Activated CD4-positive, alpha-beta T cell treated with anti-CD3 and anti-CD28 coated beads, Interleukin-2, amount 50 U/mL, for 16 hours (primary cell): ENCODE results near the gene NUBPL.

ENCODE experiments used
- DNase-seq: peaks from one replicate; pipeline ENCODE4 v3.0.0-alpha.2; 2020

The NUBPL gene, protein sequence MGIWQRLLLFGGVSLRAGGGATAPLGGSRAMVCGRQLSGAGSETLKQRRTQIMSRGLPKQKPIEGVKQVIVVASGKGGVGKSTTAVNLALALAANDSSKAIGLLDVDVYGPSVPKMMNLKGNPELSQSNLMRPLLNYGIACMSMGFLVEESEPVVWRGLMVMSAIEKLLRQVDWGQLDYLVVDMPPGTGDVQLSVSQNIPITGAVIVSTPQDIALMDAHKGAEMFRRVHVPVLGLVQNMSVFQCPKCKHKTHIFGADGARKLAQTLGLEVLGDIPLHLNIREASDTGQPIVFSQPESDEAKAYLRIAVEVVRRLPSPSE

DNA sequence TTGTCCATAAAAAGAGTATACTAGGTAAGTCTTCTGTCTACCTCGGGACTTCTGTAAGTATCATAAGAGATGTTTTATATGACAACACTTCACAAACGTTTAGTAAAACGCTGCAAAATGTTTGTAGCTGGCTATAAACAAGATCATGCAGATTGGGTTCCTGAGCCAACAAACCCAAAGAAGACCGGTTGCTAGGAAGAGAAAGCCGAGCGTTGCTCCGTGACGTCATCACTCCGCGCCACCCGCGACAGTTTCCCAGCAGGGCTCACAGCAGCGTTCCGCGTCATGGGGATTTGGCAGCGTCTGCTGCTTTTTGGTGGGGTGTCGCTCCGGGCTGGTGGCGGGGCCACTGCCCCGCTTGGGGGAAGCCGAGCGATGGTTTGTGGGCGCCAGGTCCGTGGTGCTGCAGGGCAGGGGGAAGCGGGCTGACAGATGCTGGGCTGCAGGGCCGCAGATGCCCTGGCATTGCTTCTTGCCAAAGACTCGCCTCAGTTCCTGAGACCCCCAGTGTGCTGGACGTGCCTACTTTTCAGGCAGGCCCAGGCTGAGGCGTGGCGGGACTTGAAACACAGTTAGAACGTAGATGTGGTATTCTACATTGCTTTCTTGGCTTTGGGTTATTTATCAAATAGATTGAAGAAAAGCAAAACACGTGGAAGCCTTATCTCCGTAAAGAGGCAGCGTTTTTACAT, at the start of gene NUBPL:
Gene NUBPL (plus strand): TSS at position 250 of the 692 bp plus-strand sequence. CDS start 36 bp downstream, at position 286.
- DNase-seq: peak; percentile 96

DNA sequence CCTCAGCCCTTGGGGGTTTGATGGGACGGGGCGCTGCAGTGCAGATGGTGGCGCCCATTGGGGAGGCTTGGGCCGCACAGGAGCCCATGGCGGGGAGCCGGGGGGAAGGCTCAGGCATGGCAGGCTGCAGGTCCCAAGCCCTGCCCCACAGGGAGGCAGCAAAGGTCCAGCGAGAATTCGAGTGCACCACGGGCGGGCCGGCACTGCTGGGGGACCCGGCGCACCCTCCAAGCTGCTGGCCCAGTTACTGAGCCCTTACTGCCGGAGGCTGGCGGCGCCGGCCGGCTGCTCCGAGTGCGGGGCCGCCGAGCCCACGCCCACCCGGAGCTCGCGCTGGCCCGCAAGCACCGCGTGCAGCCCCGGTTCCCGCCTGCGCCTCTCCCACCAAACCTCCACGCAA, 34.1 kb upstream of the NUBPL start:
- DNase-seq: no peak

DNA sequence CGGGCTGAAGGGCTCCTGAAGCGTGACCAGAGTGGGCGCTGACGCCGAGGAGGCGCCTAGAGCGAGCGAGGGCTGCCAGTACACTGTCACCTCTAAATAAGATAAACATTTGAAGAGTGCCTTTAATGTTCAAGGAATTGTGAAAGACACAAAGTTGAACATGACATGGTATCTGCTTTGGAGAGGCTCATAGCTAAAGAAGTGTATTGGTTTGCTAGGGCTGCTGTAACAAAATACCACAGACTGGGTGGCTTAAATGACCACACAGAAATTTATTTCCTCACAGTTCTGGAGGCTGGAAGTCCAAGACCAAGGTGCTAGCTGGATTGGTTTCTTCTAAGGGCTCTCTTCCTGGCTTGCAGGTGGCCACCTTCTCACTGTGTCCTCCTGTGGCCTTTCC, 33.7 kb upstream of the NUBPL start:
- DNase-seq: no peak

DNA sequence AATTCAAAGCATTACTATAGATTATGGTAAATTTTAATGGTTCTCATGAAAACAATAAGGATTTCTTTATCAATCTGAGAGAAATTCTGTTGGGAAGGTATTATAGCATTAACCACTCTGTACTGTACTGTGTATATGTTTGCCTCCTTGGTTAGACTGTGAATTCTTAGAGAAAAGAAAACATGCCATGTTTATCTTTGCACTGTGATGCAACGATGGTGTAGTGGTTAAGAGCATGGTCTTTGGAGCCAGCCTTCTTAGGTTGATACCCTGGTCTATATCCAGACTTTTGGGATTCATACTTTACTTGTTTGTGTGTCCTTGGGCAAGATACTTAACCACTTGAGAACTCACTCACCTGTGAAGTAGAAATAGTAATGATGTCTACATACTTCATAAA, 32.2 kb upstream of the NUBPL start:
- DNase-seq: no peak

DNA sequence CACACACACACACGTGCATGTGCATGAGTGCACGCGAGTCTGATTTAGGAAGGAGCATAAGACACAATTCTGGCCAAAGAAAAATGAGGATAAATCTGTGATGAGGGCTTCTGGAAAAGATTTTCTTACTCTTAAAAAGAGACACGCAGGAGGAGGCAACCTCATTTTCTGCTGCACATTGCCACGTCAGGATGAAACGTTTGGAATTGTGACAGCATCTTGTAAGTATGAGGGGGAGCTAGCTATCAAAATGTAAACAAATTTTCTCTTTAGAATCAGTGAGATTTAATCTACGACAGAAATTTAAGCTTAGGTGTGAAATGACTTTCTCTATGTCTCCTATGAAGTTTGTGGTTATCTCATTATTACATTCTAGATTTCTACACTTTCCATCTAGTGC, 31.1 kb upstream of the NUBPL start:
- DNase-seq: no peak

DNA sequence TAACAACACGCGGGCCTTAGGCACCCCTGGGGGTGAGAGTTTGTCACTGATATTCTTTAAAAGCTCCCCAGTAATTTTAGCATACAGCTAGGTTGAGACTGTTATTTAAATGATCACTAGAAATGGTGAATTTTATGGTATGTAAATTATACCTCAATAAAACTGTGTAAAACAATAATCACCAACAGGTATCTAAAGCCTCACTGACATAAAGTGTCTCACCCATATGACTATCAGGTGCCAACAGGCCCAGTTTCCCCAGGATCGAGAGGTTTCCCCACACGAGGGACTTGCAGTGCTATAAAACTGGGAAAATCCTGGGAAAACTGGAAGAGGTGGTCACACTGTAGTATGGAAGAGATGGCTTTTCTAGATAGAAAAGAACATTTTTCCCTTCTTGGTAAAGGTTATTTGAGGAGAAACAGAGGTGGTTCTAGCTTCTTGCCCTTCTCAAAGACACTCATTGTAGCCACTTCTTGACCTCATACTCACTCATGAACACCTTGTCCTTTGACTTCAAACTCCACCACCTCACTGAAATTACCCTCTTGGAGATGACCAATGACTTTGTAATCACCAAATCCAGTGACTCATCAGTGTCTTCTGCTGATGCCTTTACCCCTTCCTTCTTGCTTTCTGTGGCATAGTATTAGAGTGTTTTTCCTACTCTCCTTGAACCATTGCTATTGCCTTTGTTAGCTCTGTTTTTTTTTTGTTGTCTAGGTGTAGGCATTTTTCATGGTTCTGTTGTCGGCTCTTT, 24.8 kb upstream of the NUBPL start:
- DNase-seq: no peak

DNA sequence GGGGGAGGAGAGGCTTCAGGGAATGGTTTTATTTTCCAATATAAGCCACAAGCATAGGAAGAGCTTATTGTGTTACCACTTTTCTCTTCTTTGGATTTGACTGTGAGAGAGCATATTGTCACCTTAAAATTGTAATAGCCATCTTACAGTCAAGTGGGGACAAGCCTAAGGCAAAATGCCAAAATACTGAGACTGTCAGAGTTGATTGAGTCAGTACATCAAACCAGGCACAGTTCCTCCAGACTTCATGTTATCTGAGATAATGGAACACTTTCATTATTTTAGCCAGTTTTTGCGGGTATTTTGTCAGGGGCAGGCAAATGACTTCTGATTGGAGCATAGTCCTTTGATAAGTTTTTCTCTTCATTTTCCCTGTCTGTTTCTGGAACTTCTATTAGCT, 19.5 kb upstream of the NUBPL start:
- DNase-seq: no peak

DNA sequence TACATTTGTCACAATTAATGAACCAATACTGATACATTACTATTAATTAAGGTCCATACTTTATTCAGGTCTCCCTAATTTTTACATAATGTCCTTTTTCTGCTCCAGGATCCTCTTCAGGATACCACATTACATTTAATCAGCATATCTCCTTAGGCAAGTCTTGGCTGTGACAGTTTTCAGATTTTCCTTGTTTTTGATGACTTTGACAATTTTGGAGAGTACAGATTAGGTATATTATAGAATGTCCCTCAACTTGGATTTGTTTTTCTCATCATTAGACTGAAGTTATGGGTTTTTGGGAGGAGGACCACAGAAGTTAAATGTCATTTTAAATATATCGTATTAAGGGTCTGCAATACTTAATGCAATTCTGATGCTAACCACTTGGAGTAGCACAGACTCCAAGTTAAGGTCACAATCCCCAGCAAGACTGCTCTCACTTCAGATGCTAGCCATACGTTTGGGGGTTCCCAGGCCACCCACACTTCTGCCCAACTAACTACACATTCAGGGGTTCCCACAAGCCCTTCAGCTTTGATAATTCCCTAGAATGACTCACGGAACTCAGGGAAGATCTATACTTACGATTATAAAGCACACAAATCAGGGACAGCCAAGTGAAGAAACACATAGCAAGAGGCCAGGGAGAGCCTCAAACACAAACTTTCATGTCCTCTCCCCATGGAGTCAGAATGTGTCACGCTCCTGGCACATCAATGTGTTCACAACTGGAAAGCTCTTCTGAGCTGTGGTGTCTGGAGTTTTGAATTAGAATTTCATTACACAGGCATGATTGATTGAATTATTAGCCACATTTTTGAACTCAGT, 17.0 kb upstream of the NUBPL start:
- DNase-seq: no peak

DNA sequence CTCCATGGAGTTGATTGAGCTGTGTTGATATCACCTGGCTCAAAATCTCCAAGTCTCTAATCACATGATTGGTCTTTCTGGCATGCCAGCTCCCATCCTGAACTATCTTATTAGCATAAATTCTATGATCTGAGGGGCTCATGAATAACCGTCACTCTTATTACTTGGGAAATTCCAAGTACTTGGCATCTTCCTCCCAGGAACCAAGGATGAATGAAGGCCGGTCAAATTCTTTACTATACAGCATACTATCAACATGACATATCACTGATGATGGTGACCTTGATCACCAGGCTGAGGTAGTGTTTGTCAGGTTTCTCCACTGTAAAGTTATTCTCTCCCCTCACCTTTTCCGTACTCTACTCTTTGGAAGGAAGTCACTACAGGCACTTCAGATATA, 16.4 kb upstream of the NUBPL start:
- DNase-seq: no peak

DNA sequence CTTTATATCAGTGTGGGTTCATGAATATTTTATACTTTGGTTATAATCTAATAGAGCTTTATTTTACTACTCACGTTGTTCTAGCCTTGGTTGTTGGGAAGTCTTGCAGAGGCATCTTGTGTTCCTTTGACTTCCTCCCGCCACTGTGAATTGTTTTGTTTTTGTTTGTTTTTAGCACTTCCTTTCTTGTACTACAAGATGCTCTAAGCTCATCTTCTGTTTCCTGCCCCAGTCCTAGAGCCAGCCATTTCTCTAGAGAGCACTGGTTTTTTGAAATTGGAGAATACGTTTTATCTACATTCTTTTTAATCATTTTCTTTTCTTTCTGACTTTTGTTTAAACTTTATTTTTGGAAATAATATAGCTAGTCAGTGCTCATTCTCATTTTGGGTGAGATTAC, 15.9 kb upstream of the NUBPL start:
- DNase-seq: no peak

DNA sequence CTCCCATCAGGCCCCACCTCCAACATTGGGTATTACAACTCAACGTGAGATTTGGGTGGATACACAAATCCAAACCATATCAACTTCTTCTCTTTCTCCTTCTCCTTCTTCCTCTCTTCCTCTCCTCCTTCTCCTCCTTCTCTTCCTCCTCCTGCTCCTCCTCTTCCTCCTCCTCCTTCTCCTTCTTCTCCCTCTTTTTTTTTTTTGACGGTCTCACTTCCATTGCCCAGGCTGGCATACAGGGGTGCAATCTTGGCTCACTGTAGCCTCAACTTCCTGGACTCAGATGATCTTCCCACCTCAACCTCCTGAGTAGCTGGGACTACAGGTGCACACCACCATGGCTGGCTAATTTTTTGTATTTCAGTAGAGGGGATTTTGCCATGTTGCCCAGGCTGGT, 11.4 kb upstream of the NUBPL start:
- DNase-seq: no peak

DNA sequence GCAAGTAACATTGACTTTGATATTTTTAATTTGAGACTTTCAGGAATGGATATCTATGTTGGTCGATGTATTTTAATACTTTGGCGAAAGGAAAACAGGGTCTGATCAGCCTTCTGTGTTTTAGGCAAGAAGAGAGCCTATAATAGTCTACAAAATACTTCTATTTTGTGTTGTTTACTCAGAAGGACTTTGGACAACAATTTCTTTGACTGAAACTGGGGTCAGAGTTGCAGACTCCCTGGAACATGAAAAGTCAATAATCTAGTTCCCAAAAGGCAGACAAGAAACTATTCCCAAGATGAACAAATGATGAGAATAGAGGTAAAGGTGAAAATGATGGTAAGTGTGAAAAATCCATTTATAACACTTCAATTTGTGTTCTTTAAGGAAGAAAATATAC, 10.6 kb upstream of the NUBPL start:
- no peak for DNase-seq

DNA sequence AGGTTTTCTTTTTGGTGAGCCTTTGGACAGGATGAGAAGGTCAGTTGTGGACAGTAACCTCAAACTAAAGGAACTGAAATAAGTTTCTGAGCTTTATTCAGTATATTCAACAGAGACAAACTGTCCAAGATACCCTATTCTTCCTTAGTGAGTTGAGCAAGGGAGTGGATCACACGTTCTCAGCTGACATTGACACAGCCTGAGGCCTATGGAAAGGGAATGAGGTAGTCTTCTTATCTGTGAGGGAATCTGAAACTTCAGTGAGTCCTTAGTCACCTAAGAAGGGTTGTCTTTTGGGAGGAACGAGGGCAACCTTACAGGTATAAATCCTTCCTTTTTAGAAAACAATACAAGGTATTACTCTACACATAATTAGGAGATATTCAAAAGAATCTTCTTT, 5.0 kb upstream of the NUBPL start:
- DNase-seq: no peak

DNA sequence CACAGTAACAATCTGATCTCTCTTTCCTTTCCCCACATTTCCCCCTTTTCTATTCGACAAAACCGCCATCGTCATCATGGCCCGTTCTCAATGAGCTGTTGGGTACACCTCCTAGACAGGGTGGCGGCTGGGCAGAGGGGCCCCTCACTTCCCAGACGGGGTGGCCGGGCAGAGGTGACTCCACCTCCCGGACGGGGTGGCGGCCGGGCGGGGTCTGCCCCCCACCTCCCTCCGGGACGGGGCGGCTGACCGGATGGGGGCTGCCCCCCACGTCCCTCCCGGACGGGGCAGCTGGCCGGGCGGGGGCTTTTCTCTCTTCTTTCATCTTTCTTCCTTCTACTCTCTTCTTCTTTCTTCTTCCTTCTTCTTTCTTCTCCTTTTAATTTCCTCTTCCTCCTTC, 1.3 kb upstream of the NUBPL start:
- DNase-seq: no peak

DNA sequence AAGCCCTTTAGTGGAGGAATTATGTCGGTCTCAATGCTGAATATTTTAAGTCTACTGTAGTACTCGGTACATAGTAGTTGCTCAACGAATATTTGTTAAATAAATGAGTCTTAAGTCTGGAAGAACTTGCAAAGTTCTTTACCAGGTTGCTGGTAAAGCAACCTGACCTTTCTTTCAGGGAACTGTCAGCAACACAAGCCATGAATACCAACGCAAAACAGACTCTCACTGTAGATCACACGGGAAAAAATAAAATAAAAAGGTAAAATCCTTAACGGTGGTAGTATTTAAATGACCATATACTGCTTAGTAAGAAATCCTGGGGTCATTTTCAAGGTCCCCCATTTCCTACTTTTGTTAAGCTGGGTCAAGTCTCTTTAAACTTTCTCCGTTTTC, 447 bp upstream of the NUBPL start:
- no peak for DNase-seq

DNA sequence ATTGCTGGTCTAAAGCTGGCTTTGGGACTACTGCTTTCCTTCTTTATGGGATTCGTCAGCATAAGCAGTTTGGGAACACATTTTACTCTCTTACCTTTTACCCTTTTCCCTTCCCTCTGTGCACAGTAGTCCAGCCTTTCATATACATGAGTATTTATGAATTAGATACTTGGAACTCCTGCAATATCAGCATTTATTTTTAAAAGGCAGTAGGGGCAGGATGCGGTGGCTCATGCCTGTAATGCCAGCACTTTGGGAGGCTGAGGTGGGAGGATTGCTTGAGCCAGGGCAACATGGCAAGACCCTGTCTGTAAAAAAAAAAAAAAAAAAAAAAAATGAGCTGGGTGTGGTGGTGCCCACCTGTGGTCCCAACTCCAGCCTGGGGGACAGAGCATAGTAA, 3.0 kb downstream of the NUBPL start:
- no peak for DNase-seq

DNA sequence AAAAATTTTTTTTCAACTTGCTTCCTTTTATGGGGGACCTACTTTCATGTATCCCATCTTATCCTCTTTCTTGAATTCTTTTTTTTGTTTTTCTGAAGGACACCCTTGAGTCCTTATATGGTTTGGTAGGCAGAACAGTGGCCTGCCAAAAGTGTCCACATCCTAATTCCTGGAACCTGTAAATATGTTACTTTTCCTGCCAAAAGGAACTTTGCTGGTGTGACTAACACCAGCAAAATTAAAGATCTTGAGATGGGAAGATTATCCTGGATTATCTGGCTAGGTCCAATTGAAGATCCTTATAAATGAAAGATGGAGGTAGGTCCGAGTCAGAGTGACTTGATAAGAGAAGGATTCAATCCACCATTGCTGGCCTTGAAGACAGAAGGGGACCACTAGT, 5.3 kb downstream of the NUBPL start:
- no peak for DNase-seq

DNA sequence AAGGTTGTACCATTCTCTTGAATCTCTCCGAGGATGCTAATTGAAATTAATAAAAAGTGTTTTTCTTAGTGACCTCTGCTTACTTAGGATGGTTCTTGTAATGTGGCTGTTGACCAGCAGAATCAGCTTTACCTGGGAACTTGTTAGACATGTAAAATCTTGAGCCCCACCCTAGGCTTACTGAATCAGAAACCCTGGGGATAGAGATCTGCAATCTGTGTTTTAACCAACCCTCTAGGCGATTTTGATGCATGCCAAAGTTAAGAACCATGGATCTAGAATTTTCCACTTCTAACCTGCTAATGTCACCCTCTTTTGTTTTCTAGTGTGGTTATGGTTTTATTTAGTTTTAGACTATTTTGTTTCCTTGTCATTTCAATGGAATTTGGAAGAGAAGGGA, 6.5 kb downstream of the NUBPL start:
- no peak for DNase-seq

DNA sequence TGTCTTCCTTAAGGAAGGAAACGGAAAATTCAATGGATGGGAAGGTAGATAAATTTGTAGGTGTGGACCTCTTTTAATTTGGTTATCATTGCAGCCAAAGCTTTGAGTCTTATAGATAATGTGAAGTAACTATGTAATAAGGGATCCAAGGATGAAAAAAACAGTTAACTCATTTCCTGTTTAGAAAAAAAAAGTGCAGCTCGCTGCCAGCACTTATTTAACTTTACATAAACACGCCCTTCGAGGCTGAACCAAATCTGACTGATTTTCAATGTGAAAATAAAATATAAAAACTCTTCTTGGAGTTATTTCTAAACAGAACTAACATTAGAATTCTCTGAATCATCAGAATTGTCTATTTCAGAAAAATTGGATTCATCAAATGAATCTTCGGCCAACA, 7.0 kb downstream of the NUBPL start:
- DNase-seq: no peak

DNA sequence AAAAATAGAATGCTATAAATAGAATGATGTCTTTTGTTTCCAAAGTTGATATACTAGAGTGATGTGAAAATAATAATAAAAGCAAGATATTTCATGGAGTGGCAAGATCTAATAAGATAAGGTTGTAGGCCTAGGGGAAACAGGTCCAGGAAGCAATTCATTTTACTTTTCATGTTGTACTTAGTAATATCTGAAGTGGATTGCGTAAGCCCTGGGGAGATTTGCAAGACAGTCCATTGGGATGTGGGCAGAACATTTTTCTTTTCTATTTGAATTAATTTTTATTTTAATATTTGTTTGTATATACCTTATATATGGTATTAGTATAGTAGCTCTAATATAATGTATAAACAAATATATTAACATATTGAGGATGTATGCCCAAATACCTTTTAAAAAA, 7.5 kb downstream of the NUBPL start:
- peak; percentile 16 for DNase-seq

DNA sequence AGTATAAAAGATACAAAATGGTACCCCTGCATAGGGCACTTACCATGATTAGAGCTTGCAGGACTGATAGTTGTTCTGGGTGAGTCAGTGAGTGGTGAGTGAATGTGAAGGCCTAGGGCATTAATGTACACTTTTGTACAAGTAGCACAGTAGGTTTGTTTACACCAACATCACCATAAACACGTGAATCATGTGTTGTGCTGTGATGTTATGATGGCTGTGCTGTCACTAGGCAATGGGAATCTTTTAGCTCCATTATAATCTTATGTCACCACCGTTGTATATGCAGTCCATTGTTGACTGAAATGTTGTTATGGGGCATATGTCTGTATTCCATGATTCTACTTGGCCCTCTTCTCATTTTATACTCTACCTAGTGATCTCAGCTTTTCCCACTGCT, 11.8 kb downstream of the NUBPL start:
- DNase-seq: no peak

DNA sequence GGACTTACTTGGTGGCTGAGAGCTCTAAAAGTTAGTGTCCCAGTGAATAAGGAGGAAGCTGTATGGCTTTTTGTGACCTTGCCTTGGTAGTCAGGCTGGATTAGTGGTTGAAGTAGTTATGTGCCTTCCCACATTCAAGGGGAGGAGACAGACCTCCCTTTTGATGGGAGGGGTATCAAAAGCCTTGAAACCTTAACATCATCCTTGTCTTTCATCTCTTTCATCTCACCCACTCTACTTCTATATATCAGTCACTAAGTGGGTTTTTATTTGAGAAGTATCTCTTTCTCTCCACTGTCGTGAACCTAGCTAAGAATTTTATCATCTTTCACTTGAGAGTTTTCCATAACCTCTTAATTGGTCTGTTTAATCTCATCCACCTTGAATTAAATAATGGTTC, 15.7 kb downstream of the NUBPL start:
- no peak for DNase-seq

DNA sequence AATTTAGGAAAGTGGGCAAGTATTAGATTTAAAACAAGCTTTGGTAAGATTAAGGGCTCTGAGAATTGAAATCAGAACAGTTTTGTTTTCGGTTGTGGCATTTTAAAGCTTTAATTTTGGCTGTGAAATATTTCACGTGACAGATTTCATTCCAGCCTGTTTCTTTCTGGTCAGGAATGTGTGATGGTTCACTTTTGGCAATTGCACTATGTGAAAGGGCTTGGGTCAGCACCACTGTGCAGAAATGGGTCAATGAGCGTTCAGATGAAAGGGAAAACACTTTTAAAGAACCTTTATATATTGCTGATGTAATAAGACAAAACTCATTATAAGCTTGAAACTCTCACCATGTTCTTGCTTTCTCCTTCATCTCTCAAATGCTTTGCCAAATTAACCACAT, 17.1 kb downstream of the NUBPL start:
- no peak for DNase-seq
